ENCODE data around the gene ZNF664. TPM values are rescaled to one million over a fixed set of nuclear protein-coding genes. Genes with fewer than 3 reads are reported as not detected.

The ZNF664 gene
- total and polyA plus RNA-seq, 10 of the 15 experiments (the other 5 are each of a cell fraction or from before 2014, with no cell fraction given): 1.8 to 65.6 (median 30.8) TPM

DNA sequence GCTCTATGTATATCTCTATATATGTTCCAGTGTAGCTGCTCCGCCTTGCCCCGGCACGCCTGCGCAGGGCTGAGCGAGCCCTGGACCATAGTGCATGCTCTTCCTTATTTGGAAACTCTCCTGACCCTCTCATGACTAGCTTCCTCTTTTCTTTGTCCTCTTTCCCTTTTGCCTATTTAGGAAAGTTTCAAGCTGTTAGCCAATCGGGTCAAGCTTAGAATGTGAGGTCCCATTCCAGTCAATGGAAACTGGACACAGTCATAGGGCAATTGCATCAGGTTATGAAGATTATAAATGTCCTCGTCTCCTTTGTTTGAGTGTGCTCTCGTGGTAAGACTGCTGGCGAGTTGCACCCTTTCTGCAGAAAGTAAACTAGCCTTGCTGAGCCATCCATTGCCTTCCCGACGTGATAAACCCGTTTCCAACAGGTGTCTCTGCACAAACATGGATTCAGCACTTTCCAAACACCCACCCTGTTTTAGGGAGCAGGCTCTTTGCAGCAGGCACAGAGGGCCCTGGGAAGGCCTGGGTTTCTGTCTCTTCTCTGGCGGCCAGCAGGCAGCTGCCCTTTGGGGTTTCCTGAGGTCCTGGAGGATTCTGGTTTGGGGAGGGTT, 31.3 kb upstream of the ZNF664 start:
- Histone ChIP-seq H3K9ac (ENCODE audit: control insufficient read depth, insufficient read depth, low read length) (no peak overlapping the region), H3K36me3 (ENCODE audit: control insufficient read depth in 2 of 2, insufficient read depth in 2 of 2, low read length in 1 of 2) (no peaks in the 10 kb centered on the region), H3K4me1 (ENCODE audit: control insufficient read depth, insufficient read depth, low read length) (peaks cover 11% of the 10 kb centered on the region), H3K9me3 (replicated peaks; ENCODE audit: control insufficient read depth, insufficient read depth, low read length) (no peaks in the 10 kb centered on the region; the same call in 1 of the 3 replicates), H3K27me3 (replicated peaks in 1 of 2; ENCODE audit: control insufficient read depth in 2 of 2, insufficient read depth in 2 of 2, low read length in 1 of 2) (no peaks in the 10 kb centered on the region), H3K4me2 (ENCODE audit: control insufficient read depth, insufficient read depth) (no peak overlapping the region), H2AFZ (ENCODE audit: control insufficient read depth, low read depth, low read length) (no peak overlapping the region), H4K20me1 (ENCODE audit: control insufficient read depth, insufficient read depth) (no peaks in the 10 kb centered on the region), H3K27ac (ENCODE audit: control insufficient read depth, insufficient read depth) (no peak overlapping the region), H3K79me2 (ENCODE audit: control insufficient read depth, insufficient read depth, low read length) (no peaks in the 10 kb centered on the region), H3K4me3 (no peak overlapping the region)
- DNase-seq (ENCODE audit: low read depth, low spot score): no peak
- ChIA-PET POLR2A (no interaction called here), CTCF (no interaction called here), SMC1A (ENCODE audit: uncharacterized antibody, unreplicated experiment) (no interaction called here), RAD21 (ENCODE audit: unreplicated experiment) (no interaction called here)
- FAIRE-seq: no peak
- no peak for ATAC-seq
- intact Hi-C loops (cut with micrococcal nuclease; ENCODE audit: unreplicated experiment): no loop called here
- TF ChIP-seq POLR2AphosphoS5 (IDR thresholded peaks at IDR 0.05; ENCODE audit: low read length): no peak
- TF ChIP-seq, protein P1, sequence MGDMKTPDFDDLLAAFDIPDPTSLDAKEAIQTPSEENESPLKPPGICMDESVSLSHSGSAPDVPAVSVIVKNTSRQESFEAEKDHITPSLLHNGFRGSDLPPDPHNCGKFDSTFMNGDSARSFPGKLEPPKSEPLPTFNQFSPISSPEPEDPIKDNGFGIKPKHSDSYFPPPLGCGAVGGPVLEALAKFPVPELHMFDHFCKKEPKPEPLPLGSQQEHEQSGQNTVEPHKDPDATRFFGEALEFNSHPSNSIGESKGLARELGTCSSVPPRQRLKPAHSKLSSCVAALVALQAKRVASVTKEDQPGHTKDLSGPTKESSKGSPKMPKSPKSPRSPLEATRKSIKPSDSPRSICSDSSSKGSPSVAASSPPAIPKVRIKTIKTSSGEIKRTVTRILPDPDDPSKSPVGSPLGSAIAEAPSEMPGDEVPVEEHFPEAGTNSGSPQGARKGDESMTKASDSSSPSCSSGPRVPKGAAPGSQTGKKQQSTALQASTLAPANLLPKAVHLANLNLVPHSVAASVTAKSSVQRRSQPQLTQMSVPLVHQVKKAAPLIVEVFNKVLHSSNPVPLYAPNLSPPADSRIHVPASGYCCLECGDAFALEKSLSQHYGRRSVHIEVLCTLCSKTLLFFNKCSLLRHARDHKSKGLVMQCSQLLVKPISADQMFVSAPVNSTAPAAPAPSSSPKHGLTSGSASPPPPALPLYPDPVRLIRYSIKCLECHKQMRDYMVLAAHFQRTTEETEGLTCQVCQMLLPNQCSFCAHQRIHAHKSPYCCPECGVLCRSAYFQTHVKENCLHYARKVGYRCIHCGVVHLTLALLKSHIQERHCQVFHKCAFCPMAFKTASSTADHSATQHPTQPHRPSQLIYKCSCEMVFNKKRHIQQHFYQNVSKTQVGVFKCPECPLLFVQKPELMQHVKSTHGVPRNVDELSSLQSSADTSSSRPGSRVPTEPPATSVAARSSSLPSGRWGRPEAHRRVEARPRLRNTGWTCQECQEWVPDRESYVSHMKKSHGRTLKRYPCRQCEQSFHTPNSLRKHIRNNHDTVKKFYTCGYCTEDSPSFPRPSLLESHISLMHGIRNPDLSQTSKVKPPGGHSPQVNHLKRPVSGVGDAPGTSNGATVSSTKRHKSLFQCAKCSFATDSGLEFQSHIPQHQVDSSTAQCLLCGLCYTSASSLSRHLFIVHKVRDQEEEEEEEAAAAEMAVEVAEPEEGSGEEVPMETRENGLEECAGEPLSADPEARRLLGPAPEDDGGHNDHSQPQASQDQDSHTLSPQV (IDR thresholded peaks at IDR 0.05): no peak
- no peak for TF ChIP-seq POLR2AphosphoS2 (IDR thresholded peaks at IDR 0.05; ENCODE audit: low read depth, low read length)
- TF ChIP-seq PAX5 (IDR thresholded peaks at IDR 0.05; ENCODE audit: borderline replicate concordance, low read depth, low read length): no peak
- TF ChIP-seq CEBPB (IDR thresholded peaks at IDR 0.05; ENCODE audit: borderline replicate concordance in 1 of 2, low read depth in 2 of 2, low read length in 2 of 2): no peak
- TF ChIP-seq SMC3 (IDR thresholded peaks at IDR 0.05; ENCODE audit: borderline replicate concordance, low read length): no peak
- TF ChIP-seq RCOR1 (conservative IDR thresholded peaks at IDR 0.05; ENCODE audit: low read depth, low read length): no peak
- TF ChIP-seq, protein P2, sequence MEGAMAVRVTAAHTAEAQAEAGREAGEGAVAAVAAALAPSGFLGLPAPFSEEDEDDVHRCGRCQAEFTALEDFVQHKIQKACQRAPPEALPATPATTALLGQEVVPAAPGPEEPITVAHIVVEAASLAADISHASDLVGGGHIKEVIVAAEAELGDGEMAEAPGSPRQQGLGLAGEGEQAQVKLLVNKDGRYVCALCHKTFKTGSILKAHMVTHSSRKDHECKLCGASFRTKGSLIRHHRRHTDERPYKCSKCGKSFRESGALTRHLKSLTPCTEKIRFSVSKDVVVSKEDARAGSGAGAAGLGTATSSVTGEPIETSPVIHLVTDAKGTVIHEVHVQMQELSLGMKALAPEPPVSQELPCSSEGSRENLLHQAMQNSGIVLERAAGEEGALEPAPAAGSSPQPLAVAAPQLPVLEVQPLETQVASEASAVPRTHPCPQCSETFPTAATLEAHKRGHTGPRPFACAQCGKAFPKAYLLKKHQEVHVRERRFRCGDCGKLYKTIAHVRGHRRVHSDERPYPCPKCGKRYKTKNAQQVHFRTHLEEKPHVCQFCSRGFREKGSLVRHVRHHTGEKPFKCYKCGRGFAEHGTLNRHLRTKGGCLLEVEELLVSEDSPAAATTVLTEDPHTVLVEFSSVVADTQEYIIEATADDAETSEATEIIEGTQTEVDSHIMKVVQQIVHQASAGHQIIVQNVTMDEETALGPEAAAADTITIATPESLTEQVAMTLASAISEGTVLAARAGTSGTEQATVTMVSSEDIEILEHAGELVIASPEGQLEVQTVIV (IDR thresholded peaks at IDR 0.05; ENCODE audit: borderline replicate concordance, partially characterized antibody): no peak
- TF ChIP-seq SREBF1 (IDR thresholded peaks at IDR 0.05; ENCODE audit: low read length): no peak
- BruUV-seq (replicated peaks): no TSS peak
- in situ Hi-C loops (cut with MboI): no loop called here
- 86% methylated on average over 13 of the region's 13 CpGs for WGBS (ENCODE audit: insufficient coverage, insufficient replicate concordance, low lambda C conversion rate, missing lambda C conversion rate)

Measured in GM12878 (cell line).